ENCODE measurements around the gene C2orf76.

Gene C2orf76

GRCh38 chr2:119338272-119338671 lies 28.4 kb downstream of the C2orf76 start:
- DNase-seq (ENCODE audit: low read depth, low spot score) = no peak

- DNase-seq (ENCODE audit: low read depth, low spot score) = no peak
Measured at GRCh38 chr2:119337749-119338148, 28.9 kb downstream of the C2orf76 start.

- DNase-seq (ENCODE audit: low read depth, low spot score) = no peak
Measured at GRCh38 chr2:119333833-119334232, 32.8 kb downstream of the C2orf76 start.

- no peak for DNase-seq (ENCODE audit: low read depth, low spot score)
Measured at GRCh38 chr2:119333360-119333759, 33.3 kb downstream of the C2orf76 start.

- DNase-seq (ENCODE audit: low read depth, low spot score) = no peak
Measured at GRCh38 chr2:119332953-119333352, 33.7 kb downstream of the C2orf76 start.

DNA sequence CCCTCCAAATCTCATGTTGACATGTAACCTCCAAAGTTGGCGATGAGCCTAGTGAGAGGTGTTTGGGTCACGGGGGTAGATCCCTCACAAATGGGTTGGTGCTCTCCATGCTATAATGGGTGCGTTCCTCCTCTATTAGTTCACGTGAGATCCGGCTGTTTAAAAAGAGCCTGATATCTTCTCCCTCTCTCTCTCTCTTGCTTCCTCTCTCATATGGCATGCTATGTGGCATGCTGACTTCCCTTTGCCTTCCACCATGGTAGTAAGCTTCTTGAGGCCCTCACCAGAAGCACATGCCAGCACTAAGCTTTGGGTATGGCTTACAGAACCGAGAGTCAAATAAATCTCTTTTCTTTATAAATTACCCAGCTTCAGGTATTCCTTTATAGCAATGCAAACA lies 39.2 kb downstream of the C2orf76 start:
- no peak for DNase-seq (ENCODE audit: low read depth, low spot score)

GRCh38 chr2:119326938-119327337 lies 39.7 kb downstream of the C2orf76 start:
- DNase-seq (ENCODE audit: low read depth, low spot score) = no peak

GRCh38 chr2:119324685-119325270 lies 41.9 kb downstream of the C2orf76 start:
- DNase-seq (ENCODE audit: low read depth, low spot score) = no peak

DNA sequence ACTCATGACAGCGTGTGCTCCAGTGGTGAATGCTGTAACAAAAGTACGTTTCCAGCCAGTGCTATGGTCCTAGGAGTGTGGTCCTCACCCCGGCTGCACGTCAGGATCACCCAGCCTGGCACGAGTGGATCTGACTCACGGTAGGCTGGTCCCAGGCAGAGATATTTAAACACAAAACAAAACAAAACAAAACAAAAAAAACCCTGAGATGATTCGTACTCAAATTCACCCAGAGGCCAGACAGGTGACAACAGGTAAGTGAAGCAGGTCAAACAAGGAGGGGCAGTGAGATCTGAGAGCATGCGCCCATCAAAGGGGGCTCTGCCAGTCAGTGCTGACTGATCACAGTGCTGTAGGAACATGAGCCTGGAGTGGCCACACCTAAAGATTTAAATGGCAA lies 43.2 kb downstream of the C2orf76 start:
- no peak for DNase-seq (ENCODE audit: low read depth, low spot score)

DNA sequence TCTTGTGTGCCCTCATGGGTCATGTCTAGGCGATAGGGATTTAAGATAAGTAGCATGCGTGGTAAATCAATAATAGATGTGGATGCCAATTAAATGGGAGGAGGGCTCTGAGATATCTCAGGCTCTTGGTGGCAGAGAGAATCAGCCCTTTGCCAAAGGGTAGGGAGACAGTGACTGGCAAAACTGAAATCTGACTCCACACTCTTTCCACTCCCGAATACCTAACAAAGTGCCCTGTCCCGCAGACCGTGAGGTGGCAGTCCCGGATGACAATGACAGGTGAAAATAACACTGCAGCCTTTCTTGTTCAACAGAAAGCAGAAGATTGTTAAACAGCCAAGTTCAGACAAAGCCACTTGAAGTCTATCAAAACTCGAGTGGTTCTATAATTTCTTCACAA lies 47.0 kb downstream of the C2orf76 start:
- DNase-seq (ENCODE audit: low read depth, low spot score) = no peak

DNA sequence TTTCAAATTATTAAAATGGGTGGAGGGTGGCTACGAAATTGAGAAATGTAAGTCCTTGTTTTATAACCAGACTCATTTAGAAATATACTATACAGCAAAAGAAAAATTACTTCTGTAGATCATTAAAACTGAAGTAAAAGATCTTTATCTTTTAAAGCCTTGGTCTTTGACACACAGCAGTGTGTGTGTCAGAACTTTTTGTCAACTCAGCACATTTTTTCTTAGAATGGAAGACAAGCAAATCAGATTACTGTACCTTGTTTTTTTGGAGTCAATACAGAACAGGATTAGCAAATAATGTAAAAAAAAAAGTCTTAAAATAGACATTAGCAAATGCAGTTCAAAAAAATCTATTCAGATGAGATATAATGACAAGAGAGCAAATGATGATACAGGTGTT lies 49.1 kb downstream of the C2orf76 start:
- DNase-seq (ENCODE audit: low read depth, low spot score) = no peak

- DNase-seq (ENCODE audit: low read depth, low spot score) = no peak
Measured at GRCh38 chr2:119316066-119316465, 50.6 kb downstream of the C2orf76 start.

DNA sequence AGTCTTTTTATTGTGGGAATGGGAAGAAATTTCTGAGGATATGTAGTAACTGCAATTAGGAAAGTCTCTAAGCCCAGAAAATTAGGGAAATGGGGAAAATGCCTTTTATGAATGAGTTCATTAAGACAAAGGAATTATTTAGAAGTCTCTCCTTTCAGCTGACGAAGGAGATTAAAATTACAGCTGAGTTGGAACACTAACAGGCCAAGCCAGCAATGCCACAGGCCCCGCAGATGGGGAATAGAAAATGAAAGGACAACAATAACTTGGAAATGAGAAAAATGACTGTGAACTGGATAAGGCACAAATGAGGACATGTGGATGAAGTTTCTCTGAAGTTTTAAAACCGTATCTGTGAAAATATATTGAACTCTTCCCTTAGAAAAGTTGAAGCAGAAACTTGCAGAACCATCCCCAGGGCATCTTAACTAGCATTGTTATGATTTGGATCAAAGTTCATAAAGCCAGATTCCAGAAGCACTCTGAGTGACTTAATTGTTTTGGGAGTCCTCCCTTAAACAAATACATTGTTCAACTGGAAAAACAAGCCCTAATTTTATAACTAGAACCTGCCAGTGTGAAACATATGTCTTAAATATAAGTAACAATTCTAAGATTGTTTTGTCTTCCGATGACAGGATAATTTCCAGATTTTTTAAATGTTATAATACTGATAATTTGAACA lies 51.3 kb downstream of the C2orf76 start:
- DNase-seq (ENCODE audit: low read depth, low spot score) = no peak

DNA sequence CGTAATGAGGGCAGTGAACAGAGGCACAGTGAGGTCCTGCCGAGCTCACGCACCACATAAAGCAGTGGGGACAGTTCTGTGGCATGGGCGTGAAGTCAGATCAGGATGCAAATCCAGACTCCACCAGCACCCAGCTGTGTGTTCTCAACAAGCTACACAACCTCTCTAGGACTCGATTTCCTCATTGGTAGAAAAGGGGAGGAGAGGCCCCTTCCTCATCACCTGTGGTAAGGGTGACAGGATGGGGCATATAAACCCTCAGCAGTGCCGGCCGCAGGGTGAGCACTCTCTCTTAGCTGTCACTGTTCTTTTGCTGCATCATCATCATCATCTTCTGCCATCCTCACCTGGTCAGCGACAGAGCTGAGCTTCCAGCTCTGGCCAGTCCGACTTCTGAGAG lies 54.8 kb downstream of the C2orf76 start:
- DNase-seq (ENCODE audit: low read depth, low spot score) = no peak

DNA sequence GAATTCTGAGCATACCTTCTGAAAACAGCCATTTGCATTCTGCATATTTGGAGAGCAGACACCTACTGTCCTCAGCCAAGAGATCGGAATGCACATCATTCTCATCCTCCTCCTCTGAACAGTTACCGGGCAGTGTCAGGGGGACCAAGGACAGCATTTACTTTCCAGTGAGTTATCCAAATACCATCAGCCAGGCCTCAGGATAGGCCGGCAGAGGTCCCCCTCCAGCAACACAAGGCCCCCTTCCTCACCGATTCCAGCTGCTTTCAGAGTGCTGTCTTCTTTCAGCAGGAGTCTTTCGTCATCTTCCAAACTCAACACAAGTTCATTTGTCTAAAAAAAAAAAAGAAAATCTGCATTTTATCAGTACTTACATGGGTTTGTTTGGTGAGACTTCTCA lies 55.3 kb downstream of the C2orf76 start:
- peak; percentile 83 for DNase-seq (ENCODE audit: low read depth, low spot score)

DNA sequence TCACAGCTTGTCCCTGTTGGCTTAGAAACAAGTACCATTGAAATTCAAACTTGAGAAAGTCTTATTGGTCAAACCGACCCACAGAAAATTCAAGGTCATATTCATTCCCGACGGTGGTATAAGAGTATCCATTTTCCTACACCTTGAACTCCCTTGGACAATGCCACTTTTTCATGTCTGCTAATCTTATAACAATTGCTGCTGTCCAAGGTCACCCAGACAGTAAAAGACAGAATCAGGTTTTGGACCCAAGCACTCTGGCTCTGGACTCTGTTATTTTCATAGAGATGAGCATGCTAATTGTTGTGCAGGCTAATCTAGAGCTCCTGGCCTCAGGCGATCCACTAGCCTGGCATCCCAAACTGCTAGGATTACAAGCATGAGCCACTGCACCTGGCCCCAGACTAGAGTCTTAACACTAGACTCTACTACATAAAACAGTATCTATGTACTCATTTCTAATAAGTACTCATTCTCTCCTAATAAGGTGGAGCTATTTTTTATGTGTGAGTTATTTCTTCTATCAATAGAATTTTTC lies 57.8 kb downstream of the C2orf76 start:
- no peak for DNase-seq (ENCODE audit: low read depth, low spot score)

DNA sequence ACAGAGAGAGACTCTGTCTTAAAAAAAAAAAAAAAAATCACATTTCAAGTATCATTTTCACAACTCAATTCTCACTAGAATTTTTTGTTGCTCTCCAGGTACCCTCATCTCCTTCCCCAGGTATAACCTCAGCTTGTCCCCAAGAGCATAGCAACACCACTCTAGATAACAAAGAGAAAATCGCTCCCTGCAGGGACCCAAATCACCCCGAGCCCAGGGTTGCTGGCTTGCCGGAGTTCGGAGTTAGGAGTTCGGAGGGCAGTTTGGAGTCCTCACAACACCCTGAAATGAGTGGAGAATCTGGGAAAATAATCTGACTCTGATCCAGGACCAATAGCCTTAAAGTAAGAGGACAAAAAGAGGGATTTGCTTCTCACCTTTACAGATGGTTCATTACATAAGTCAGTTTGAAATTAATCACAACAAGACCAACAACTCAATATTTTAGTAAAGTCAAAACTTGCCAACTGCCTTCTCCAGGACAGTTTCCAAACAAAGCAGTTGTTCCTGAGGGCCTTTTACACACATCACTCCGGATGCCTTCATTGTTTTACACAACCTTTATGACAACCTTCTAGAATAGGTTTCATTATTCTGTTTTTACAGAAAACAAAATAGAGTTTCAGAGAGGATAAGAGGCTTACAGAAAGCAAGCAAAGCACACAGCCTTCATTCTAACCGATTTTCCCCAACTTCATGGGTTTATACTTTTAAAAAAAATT lies 59.1 kb downstream of the C2orf76 start:
- no peak for DNase-seq (ENCODE audit: low read depth, low spot score)

DNA sequence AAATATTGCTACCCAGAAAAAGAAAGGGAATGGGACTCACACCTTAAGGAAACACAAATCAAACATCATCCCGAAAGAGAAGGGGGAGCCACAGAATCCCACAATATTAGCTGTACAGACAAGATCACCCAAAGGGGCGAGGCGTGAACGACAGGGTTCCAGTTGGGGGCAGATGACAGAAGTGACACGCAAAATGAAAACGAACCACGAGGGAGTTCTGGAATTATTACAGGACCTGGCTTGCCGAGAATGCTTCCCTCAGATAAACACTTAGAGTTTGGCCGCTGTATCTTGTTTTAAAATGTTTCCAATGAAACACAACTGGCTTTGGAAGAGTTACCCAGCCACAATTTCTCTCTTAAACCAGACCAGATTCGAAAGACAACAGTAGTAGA lies 60.4 kb downstream of the C2orf76 start:
- no peak for DNase-seq (ENCODE audit: low read depth, low spot score)

DNA sequence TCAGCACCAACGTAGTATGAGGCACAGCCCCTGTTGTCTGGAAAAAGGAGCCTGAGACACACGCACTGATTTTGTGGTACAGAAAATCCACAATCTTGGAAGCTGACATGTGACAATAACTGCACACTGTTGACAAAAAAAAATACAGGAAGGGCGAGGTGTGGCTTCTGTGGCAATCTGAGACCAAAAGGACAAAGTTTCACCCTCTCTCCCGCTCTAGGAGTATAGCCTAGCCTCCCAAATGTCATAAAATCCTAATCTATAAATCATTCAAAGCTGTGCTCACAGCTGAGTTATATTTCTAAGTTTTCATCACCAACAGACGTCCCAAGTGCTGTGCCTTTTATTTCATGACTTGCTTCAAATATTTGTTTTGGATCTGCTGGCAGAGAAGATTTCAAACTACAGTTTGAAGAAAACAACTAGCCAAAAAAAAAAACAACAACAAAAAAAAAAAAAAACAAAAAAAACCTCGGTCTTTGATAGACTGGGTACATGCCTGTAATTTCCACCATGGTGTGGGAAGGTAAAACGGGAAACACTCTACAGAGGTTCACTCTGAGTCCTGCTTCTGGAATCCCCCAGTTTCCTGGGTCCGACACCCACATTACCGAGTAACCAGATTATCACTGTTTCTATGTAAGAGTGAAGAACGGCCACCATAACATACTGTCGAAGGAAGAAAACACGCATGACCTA lies 61.0 kb downstream of the C2orf76 start:
- no peak for DNase-seq (ENCODE audit: low read depth, low spot score)

GRCh38 chr2:119304847-119305246 lies 61.8 kb downstream of the C2orf76 start:
- DNase-seq (ENCODE audit: low read depth, low spot score) = no peak

DNA sequence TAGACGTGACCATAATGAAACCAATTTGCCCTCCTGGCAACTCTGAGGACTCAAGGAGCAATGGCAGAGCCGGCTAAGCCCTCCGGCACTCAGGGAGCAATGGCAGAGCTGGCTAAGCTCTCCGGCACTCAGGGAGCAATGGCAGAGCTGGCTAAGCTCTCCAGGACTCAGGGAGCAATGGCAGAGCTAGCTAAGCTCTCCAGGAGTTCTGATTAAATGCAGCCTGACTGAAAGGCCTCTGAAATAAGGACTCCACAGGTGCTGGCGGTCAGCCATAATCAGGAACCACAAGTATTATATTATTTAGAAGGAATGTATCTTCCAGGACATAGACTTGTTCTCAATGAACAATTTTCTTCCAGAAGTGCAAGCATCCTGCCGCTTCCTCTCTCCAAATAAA lies 65.2 kb downstream of the C2orf76 start:
- no peak for DNase-seq (ENCODE audit: low read depth, low spot score)

GRCh38 chr2:119295688-119296375 lies 70.8 kb downstream of the C2orf76 start:
- no peak for DNase-seq (ENCODE audit: low read depth, low spot score)

Measured in ELF-1 (cell line).